Measurements from ENCODE around the gene CUEDC1. TPM values are rescaled to one million over a fixed set of nuclear protein-coding genes. Genes with fewer than 3 reads are reported as not detected.

The CUEDC1 gene
- total and polyA plus RNA-seq, 2 of the 13 experiments (the other 11 are each of a cell fraction or from before 2014, with no cell fraction given), result 7.4 to 12.9 TPM

DNA sequence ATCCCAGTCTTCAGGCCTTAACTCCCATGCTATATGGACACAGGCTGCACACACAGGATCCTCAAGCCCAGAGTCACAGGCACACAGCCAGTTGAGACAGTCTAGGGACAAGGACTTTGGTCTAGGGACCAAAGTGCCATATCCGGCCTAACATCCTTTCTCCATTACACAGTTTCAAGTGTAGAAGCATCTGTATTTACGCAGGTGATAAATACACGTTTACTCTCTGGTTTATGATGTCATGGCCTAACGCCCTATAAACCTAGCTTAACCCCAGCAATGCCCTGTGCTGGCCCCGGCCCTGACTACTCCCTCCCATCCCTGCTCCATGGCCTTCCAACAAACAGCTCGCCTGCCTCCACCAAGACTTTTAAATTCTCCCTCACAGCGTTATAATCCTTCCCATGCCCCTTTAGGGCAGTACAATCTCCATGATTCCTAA, 17.1 kb downstream of the CUEDC1 start (continued):
- TF ChIP-seq HMGA1 (CRISPR knock-in tag; conservative IDR thresholded peaks at IDR 0.05), result no peak
- no peak for TF ChIP-seq NONO (IDR thresholded peaks at IDR 0.05)
- no peak for TF ChIP-seq NONO (CRISPR knock-in tag; conservative IDR thresholded peaks at IDR 0.05)
- TF ChIP-seq REST (IDR thresholded peaks at IDR 0.05; ENCODE audit: borderline replicate concordance in 1 of 2, low read depth in 1 of 2, low read length in 2 of 2), result 0 out of 4 replicates have a peak, but pooled peaks of 1 of the 2 experiments have one; percentile 22
- no peak for TF ChIP-seq PAWR (CRISPR knock-in tag; IDR thresholded peaks at IDR 0.05; ENCODE audit: borderline replicate concordance)
- no peak for TF ChIP-seq ZNF761 (CRISPR knock-in tag; conservative IDR thresholded peaks at IDR 0.05)
- TF ChIP-seq ZNF234 (CRISPR knock-in tag; conservative IDR thresholded peaks at IDR 0.05), result no peak
- no peak for TF ChIP-seq WIZ (CRISPR knock-in tag; IDR thresholded peaks at IDR 0.05)
- no peak for TF ChIP-seq SMAD9 (CRISPR knock-in tag; IDR thresholded peaks at IDR 0.05)
- TF ChIP-seq AHR (CRISPR knock-in tag; IDR thresholded peaks at IDR 0.05), result no peak
- no peak for TF ChIP-seq ZNF839 (CRISPR knock-in tag; IDR thresholded peaks at IDR 0.05; ENCODE audit: borderline replicate concordance)
- TF ChIP-seq, protein P1, sequence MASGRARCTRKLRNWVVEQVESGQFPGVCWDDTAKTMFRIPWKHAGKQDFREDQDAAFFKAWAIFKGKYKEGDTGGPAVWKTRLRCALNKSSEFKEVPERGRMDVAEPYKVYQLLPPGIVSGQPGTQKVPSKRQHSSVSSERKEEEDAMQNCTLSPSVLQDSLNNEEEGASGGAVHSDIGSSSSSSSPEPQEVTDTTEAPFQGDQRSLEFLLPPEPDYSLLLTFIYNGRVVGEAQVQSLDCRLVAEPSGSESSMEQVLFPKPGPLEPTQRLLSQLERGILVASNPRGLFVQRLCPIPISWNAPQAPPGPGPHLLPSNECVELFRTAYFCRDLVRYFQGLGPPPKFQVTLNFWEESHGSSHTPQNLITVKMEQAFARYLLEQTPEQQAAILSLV (CRISPR knock-in tag; IDR thresholded peaks at IDR 0.05; ENCODE audit: borderline replicate concordance), result peak; percentile 73; the same call in 1 of the 2 replicates
- TF ChIP-seq ZFP82 (CRISPR knock-in tag; IDR thresholded peaks at IDR 0.05; ENCODE audit: borderline replicate concordance), result no peak
- TF ChIP-seq ETV5 (CRISPR knock-in tag; IDR thresholded peaks at IDR 0.05; ENCODE audit: borderline replicate concordance), result peak; percentile 98
- no peak for TF ChIP-seq SRSF4 (IDR thresholded peaks at IDR 0.05; ENCODE audit: low read depth, low read length, poor library complexity, severe bottlenecking)
- peak; percentile 42; the same call in 1 of the 2 replicates for TF ChIP-seq ARNTL (CRISPR knock-in tag; IDR thresholded peaks at IDR 0.05)
- no peak for TF ChIP-seq GPBP1L1 (CRISPR knock-in tag; IDR thresholded peaks at IDR 0.05)
- no peak for TF ChIP-seq ETV6 (CRISPR knock-in tag; conservative IDR thresholded peaks at IDR 0.05)
- 0 out of 2 replicates have a peak, but pooled peaks have one; percentile 43 for TF ChIP-seq TOE1 (CRISPR knock-in tag; IDR thresholded peaks at IDR 0.05)
- peak; percentile 81 for TF ChIP-seq IRF2 (CRISPR knock-in tag; IDR thresholded peaks at IDR 0.05)
- TF ChIP-seq ZNF556 (CRISPR knock-in tag; IDR thresholded peaks at IDR 0.05; ENCODE audit: borderline replicate concordance), result no peak
- no peak for TF ChIP-seq PLSCR1 (CRISPR knock-in tag; IDR thresholded peaks at IDR 0.05; ENCODE audit: borderline replicate concordance)
- TF ChIP-seq EEA1 (CRISPR knock-in tag; IDR thresholded peaks at IDR 0.05; ENCODE audit: borderline replicate concordance), result no peak
- TF ChIP-seq SNAI1 (CRISPR knock-in tag; IDR thresholded peaks at IDR 0.05; ENCODE audit: borderline replicate concordance), result no peak

Data from HepG2 (cell line).